ENCODE measurements around the gene SLN.
"Not testable (repeated sequence)": the region's sequence is repeated elsewhere in the genome, so short reads cannot be mapped to it uniquely, and the experiment has no call there.

The SLN gene

GRCh38 chr11:107711861-107712755 lies at the start of gene SLN:
SLN (minus strand) TSS chr11:107712056.
- no peak for DNase-seq

- DNase-seq, result not testable (repeated sequence)
Observed at GRCh38 chr11:107758719-107759355, 47.0 kb upstream of the SLN start.

GRCh38 chr11:107757661-107758060 lies 45.8 kb upstream of the SLN start:
- no peak for DNase-seq

GRCh38 chr11:107756553-107756952 lies 44.7 kb upstream of the SLN start:
- no peak for DNase-seq

GRCh38 chr11:107752949-107753822 lies 41.3 kb upstream of the SLN start:
- DNase-seq, result no peak

- DNase-seq, result no peak
Observed at GRCh38 chr11:107752508-107752907, 40.7 kb upstream of the SLN start.

GRCh38 chr11:107751082-107751481 lies 39.2 kb upstream of the SLN start:
- no peak for DNase-seq

- DNase-seq, result no peak
Observed at GRCh38 chr11:107750313-107750712, 38.5 kb upstream of the SLN start.

- no peak for DNase-seq
Observed at GRCh38 chr11:107747622-107748021, 35.8 kb upstream of the SLN start.

GRCh38 chr11:107744736-107745135 lies 32.9 kb upstream of the SLN start:
- DNase-seq, result no peak

GRCh38 chr11:107743191-107743590 lies 31.3 kb upstream of the SLN start:
- DNase-seq, result no peak

GRCh38 chr11:107741044-107741823 lies 29.4 kb upstream of the SLN start:
- no peak for DNase-seq

GRCh38 chr11:107740271-107740670 lies 28.4 kb upstream of the SLN start:
- no peak for DNase-seq

- DNase-seq, result no peak
Observed at GRCh38 chr11:107736546-107736945, 24.7 kb upstream of the SLN start.

GRCh38 chr11:107733518-107733917 lies 21.7 kb upstream of the SLN start:
- DNase-seq, result no peak

- DNase-seq, result no peak
Observed at GRCh38 chr11:107732689-107733051, 20.8 kb upstream of the SLN start.

GRCh38 chr11:107731941-107732688 lies 20.3 kb upstream of the SLN start:
- no peak for DNase-seq

GRCh38 chr11:107722662-107723061 lies 10.8 kb upstream of the SLN start:
- no peak for DNase-seq

- DNase-seq, result no peak
Observed at GRCh38 chr11:107721207-107721606, 9.4 kb upstream of the SLN start.

GRCh38 chr11:107720303-107720774 lies 8.5 kb upstream of the SLN start:
- DNase-seq, result no peak

GRCh38 chr11:107719557-107720302 lies 7.9 kb upstream of the SLN start:
- no peak for DNase-seq
